Measurements from ENCODE around the gene PACSIN3. TPM values are rescaled to one million over a fixed set of nuclear protein-coding genes. Genes with fewer than 3 reads are reported as not detected.
A peak's percentile ranks its signal among the peaks of the same experiment; 100 is the strongest.

Gene PACSIN3
- total and polyA plus RNA-seq, 2 of the 13 experiments (the other 11 are each of a cell fraction or from before 2014, with no cell fraction given): 47.9 to 93.3 TPM

DNA sequence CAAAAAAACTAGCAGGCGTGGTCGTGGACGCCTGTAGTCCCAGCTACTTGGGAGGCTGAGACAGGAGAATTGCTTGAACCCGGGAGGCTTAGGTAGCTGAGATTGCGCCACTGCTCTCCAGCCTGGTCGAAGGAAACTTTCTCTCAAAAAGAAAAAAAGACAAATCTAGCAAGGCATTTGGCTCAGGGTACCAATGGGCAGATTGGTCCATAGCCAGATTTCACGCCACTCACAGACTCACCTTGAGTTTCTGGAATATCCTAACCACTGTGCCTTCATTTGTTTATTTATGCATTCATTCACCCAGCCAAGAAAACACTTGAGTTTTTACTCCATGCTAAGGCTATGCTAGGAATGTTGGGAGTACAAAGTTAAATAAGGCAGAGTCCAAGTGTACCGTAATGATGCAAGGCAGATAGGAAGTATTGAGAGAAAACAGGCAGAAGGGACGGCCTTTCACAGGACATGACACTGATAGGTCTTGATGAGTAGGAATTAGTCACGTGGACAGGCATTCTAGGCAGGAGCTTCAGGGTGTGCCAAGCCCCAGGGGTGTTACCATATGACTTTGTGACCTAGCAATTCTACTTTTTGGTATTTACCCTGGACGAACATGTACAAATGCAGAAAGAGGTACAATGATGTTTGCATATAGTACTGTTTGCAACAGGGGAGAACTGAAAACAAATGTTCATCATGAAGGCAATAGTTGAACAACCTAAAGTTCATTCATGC, 3.0 kb upstream of the PACSIN3 start (continued):
- TF ChIP-seq, protein P1, sequence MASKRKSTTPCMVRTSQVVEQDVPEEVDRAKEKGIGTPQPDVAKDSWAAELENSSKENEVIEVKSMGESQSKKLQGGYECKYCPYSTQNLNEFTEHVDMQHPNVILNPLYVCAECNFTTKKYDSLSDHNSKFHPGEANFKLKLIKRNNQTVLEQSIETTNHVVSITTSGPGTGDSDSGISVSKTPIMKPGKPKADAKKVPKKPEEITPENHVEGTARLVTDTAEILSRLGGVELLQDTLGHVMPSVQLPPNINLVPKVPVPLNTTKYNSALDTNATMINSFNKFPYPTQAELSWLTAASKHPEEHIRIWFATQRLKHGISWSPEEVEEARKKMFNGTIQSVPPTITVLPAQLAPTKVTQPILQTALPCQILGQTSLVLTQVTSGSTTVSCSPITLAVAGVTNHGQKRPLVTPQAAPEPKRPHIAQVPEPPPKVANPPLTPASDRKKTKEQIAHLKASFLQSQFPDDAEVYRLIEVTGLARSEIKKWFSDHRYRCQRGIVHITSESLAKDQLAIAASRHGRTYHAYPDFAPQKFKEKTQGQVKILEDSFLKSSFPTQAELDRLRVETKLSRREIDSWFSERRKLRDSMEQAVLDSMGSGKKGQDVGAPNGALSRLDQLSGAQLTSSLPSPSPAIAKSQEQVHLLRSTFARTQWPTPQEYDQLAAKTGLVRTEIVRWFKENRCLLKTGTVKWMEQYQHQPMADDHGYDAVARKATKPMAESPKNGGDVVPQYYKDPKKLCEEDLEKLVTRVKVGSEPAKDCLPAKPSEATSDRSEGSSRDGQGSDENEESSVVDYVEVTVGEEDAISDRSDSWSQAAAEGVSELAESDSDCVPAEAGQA (IDR thresholded peaks at IDR 0.05; ENCODE audit: low read depth): no peak
- TF ChIP-seq, protein P1 (CRISPR knock-in tag; IDR thresholded peaks at IDR 0.05; ENCODE audit: borderline replicate concordance): no peak
- TF ChIP-seq ZNF264 (CRISPR knock-in tag; IDR thresholded peaks at IDR 0.05) (no peak), ARNTL (CRISPR knock-in tag; IDR thresholded peaks at IDR 0.05) (peak; percentile 97), SMC3 (IDR thresholded peaks at IDR 0.05; ENCODE audit: low read length) (peak; percentile 14; the same call in 1 of the 2 replicates), SRSF9 (IDR thresholded peaks at IDR 0.05; ENCODE audit: borderline replicate concordance, insufficient read depth, low read depth, low read length, poor library complexity, severe bottlenecking) (no peak), ZNF101 (CRISPR knock-in tag; IDR thresholded peaks at IDR 0.05; ENCODE audit: borderline replicate concordance, low read depth) (no peak), ZNF230 (CRISPR knock-in tag; IDR thresholded peaks at IDR 0.05) (no peak), NR2F2 (IDR thresholded peaks at IDR 0.05; ENCODE audit: borderline replicate concordance, low read depth) (peak; percentile 61; the same call in 1 of the 2 replicates), SRSF1 (optimal IDR thresholded peaks at IDR 0.05; ENCODE audit: low read depth, low read length) (no peak), ZNF235 (CRISPR knock-in tag; IDR thresholded peaks at IDR 0.05; ENCODE audit: borderline replicate concordance) (no peak), NONO (IDR thresholded peaks at IDR 0.05) (no peak), NONO (CRISPR knock-in tag; conservative IDR thresholded peaks at IDR 0.05) (peak; percentile 62; the same call in 1 of the 2 replicates), ZNF709 (CRISPR knock-in tag; IDR thresholded peaks at IDR 0.05) (0 out of 2 replicates have a peak, but pooled peaks have one; percentile 21), HDAC1 (CRISPR knock-in tag; IDR thresholded peaks at IDR 0.05) (peak; percentile 81), LCORL (IDR thresholded peaks at IDR 0.05) (peak; percentile 79; the same call in 1 of the 2 replicates), LCORL (CRISPR knock-in tag; IDR thresholded peaks at IDR 0.05) (peak; percentile 95)
- TF ChIP-seq, protein P2, sequence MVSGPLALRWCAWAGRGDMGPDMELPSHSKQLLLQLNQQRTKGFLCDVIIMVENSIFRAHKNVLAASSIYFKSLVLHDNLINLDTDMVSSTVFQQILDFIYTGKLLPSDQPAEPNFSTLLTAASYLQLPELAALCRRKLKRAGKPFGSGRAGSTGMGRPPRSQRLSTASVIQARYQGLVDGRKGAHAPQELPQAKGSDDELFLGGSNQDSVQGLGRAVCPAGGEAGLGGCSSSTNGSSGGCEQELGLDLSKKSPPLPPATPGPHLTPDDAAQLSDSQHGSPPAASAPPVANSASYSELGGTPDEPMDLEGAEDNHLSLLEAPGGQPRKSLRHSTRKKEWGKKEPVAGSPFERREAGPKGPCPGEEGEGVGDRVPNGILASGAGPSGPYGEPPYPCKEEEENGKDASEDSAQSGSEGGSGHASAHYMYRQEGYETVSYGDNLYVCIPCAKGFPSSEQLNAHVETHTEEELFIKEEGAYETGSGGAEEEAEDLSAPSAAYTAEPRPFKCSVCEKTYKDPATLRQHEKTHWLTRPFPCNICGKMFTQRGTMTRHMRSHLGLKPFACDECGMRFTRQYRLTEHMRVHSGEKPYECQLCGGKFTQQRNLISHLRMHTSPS (CRISPR knock-in tag; IDR thresholded peaks at IDR 0.05; ENCODE audit: low read depth): peak; percentile 35; the same call in 1 of the 2 replicates
- TF ChIP-seq, protein P3, sequence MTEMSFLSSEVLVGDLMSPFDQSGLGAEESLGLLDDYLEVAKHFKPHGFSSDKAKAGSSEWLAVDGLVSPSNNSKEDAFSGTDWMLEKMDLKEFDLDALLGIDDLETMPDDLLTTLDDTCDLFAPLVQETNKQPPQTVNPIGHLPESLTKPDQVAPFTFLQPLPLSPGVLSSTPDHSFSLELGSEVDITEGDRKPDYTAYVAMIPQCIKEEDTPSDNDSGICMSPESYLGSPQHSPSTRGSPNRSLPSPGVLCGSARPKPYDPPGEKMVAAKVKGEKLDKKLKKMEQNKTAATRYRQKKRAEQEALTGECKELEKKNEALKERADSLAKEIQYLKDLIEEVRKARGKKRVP (CRISPR knock-in tag; IDR thresholded peaks at IDR 0.05): peak in 1 of 2 experiments; percentile 95; a peak in 2 of 4 replicates
- TF ChIP-seq, protein P4, sequence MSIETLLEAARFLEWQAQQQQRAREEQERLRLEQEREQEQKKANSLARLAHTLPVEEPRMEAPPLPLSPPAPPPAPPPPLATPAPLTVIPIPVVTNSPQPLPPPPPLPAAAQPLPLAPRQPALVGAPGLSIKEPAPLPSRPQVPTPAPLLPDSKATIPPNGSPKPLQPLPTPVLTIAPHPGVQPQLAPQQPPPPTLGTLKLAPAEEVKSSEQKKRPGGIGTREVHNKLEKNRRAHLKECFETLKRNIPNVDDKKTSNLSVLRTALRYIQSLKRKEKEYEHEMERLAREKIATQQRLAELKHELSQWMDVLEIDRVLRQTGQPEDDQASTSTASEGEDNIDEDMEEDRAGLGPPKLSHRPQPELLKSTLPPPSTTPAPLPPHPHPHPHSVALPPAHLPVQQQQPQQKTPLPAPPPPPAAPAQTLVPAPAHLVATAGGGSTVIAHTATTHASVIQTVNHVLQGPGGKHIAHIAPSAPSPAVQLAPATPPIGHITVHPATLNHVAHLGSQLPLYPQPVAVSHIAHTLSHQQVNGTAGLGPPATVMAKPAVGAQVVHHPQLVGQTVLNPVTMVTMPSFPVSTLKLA (IDR thresholded peaks at IDR 0.05): peak; percentile 68
